ENCODE results near the gene CTNNAL1.

The CTNNAL1 gene

GRCh38 chr9:109026306-109026705 is 13.0 kb upstream of the CTNNAL1 start:
- DNase-seq (ENCODE audit: low read depth in 2 of 2): no peak

GRCh38 chr9:109022873-109023272 is 9.6 kb upstream of the CTNNAL1 start:
- no peak for DNase-seq (ENCODE audit: low read depth in 2 of 2)

- DNase-seq (ENCODE audit: low read depth in 2 of 2): no peak
These were observed 7.5 kb upstream of the CTNNAL1 start for GRCh38 chr9:109020581-109021511.

- no peak for DNase-seq (ENCODE audit: low read depth in 2 of 2)
These were observed 6.8 kb upstream of the CTNNAL1 start for GRCh38 chr9:109020113-109020512.

GRCh38 chr9:109019420-109019819 is 6.1 kb upstream of the CTNNAL1 start:
- no peak for DNase-seq (ENCODE audit: low read depth in 2 of 2)

- no peak for DNase-seq (ENCODE audit: low read depth in 2 of 2)
These were observed 4.2 kb upstream of the CTNNAL1 start for GRCh38 chr9:109017493-109017892.

GRCh38 chr9:109017061-109017460 is 3.8 kb upstream of the CTNNAL1 start:
- DNase-seq (ENCODE audit: low read depth in 2 of 2): no peak

GRCh38 chr9:109016132-109016531 is 2.8 kb upstream of the CTNNAL1 start:
- no peak for DNase-seq (ENCODE audit: low read depth in 2 of 2)

- DNase-seq (ENCODE audit: low read depth in 2 of 2): no peak
These were observed 1.4 kb upstream of the CTNNAL1 start for GRCh38 chr9:109014608-109015280.

GRCh38 chr9:109013679-109014607 is 644 bp upstream of the CTNNAL1 start:
- no peak for DNase-seq (ENCODE audit: low read depth in 2 of 2)

- peak; percentile 27 to 47 for DNase-seq (ENCODE audit: low read depth in 2 of 2)
These were observed 1.1 kb downstream of the CTNNAL1 start for GRCh38 chr9:109012009-109012875.

- DNase-seq (ENCODE audit: low read depth in 2 of 2): no peak
These were observed 2.0 kb downstream of the CTNNAL1 start for GRCh38 chr9:109011231-109011671.

- DNase-seq (ENCODE audit: low read depth in 2 of 2): peak; percentile 31 to 52
These were observed 2.6 kb downstream of the CTNNAL1 start for GRCh38 chr9:109010746-109011145.

GRCh38 chr9:109005678-109006077 is 7.6 kb downstream of the CTNNAL1 start:
- DNase-seq (ENCODE audit: low read depth in 2 of 2): no peak

- no peak for DNase-seq (ENCODE audit: low read depth in 2 of 2)
These were observed 10.2 kb downstream of the CTNNAL1 start for GRCh38 chr9:109003116-109003515.

- no peak for DNase-seq (ENCODE audit: low read depth in 2 of 2)
These were observed 11.2 kb downstream of the CTNNAL1 start for GRCh38 chr9:109002141-109002540.

GRCh38 chr9:109001275-109001676 is 12.0 kb downstream of the CTNNAL1 start:
- no peak for DNase-seq (ENCODE audit: low read depth in 2 of 2)

- DNase-seq (ENCODE audit: low read depth in 2 of 2): no peak
These were observed 16.2 kb downstream of the CTNNAL1 start for GRCh38 chr9:108997112-108997511.

- DNase-seq (ENCODE audit: low read depth in 2 of 2): no peak
These were observed 16.7 kb downstream of the CTNNAL1 start for GRCh38 chr9:108996643-108997042.

GRCh38 chr9:108994695-108995094 is 18.6 kb downstream of the CTNNAL1 start:
- no peak for DNase-seq (ENCODE audit: low read depth in 2 of 2)

GRCh38 chr9:108991479-108991878 is 21.8 kb downstream of the CTNNAL1 start:
- no peak for DNase-seq (ENCODE audit: low read depth in 2 of 2)

All from stimulated activated CD4-positive, alpha-beta T cell treated with anti-CD3 and anti-CD28 coated beads, Interleukin-12 subunit alpha, Interleukin-12 subunit beta, amount 100 ng/mL, for 24 hours (primary cell).